Skin of body (tissue), 2 donors: ENCODE results near the gene PRAF2. TPM values are rescaled to one million over a fixed set of nuclear protein-coding genes. Genes with fewer than 3 reads are reported as not detected.

Source experiments
- DNase-seq: peaks from one replicate; lab custom pipeline; 2025; lab: John Stamatoyannopoulos, UW
- total RNA-seq: library from RNA; depleted of rRNA; stranded (reverse); fragments of >200 nt; gene quantifications from one replicate; pipeline ENCODE4 v1.2.3, GENCODE V29; 2014

The PRAF2 gene
- total RNA-seq, 1 donor from 2014 or later = 1.5 TPM

GRCh38 chrX:49075347-49075746 is 1.5 kb upstream of the PRAF2 start:
- DNase-seq = no peak

- no peak for DNase-seq
Measured at GRCh38 chrX:49072712-49073095, 1.1 kb downstream of the PRAF2 start.

GRCh38 chrX:49071877-49072711 is 1.7 kb downstream of the PRAF2 start:
- peak; percentile 28 for DNase-seq

- no peak for DNase-seq
Measured at GRCh38 chrX:49070988-49071387, 2.8 kb downstream of the PRAF2 start.

GRCh38 chrX:49069038-49069437 is 4.8 kb downstream of the PRAF2 start:
- no peak for DNase-seq

- DNase-seq = no peak
Measured at GRCh38 chrX:49067285-49068120, 6.3 kb downstream of the PRAF2 start.

- DNase-seq = no peak
Measured at GRCh38 chrX:49066690-49067089, 7.1 kb downstream of the PRAF2 start.

- no peak for DNase-seq
Measured at GRCh38 chrX:49066278-49066677, 7.5 kb downstream of the PRAF2 start.

- DNase-seq = no peak
Measured at GRCh38 chrX:49064735-49065134, 9.1 kb downstream of the PRAF2 start.

- DNase-seq = no peak
Measured at GRCh38 chrX:49064303-49064702, 9.5 kb downstream of the PRAF2 start.

GRCh38 chrX:49063715-49064114 is 10.1 kb downstream of the PRAF2 start:
- no peak for DNase-seq

- no peak for DNase-seq
Measured at GRCh38 chrX:49061916-49062315, 11.9 kb downstream of the PRAF2 start.

- no peak for DNase-seq
Measured at GRCh38 chrX:49061490-49061889, 12.3 kb downstream of the PRAF2 start.

- no peak for DNase-seq
Measured at GRCh38 chrX:49060914-49061313, 12.9 kb downstream of the PRAF2 start.

GRCh38 chrX:49059681-49060085 is 14.1 kb downstream of the PRAF2 start:
- DNase-seq = no peak

GRCh38 chrX:49059201-49059600 is 14.6 kb downstream of the PRAF2 start:
- no peak for DNase-seq

- no peak for DNase-seq
Measured at GRCh38 chrX:49058794-49059193, 15.0 kb downstream of the PRAF2 start, which contains the start of gene CCDC120. Gene CCDC120 (plus strand): TSS chrX:49058999. CDS start chrX:49062042, 3,043 bp downstream.

GRCh38 chrX:49054073-49054762 is 19.6 kb downstream of the PRAF2 start:
- no peak for DNase-seq

GRCh38 chrX:49053223-49054072 is 20.4 kb downstream of the PRAF2 start:
- peak; percentile 55 for DNase-seq

- no peak for DNase-seq
Measured at GRCh38 chrX:49043987-49044281, 29.9 kb downstream of the PRAF2 start.
